Measurements from ENCODE around the gene BANF2.
A peak's percentile ranks its signal among the peaks of the same experiment; 100 is the strongest.

BANF2 gene

GRCh38 chr20:17710379-17711266 is 10.9 kb downstream of the BANF2 start:
- DNase-seq, result no peak

- no peak for DNase-seq
Measured at GRCh38 chr20:17711267-17711627, 11.5 kb downstream of the BANF2 start.

- no peak for DNase-seq
Measured at GRCh38 chr20:17712201-17712600, 12.4 kb downstream of the BANF2 start.

DNA sequence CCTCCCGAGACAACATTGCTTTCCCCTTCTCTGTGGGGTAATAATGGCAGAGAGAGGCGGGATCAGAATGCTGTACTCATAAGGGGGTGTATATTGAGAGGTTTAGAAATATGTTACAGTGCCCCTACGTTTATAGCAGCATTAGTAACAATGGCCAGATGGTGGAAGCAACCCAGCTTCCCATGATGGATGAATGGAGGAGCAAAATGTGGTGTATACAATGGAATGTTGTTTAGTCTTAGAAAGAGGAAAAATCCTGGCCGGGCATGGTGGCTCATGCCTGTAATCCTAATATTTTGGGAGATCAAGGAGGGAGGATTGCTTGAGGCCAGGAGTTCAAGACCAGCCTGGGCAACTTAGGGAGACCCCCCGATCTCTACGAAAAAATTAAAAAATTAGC is 12.9 kb downstream of the BANF2 start:
- DNase-seq, result no peak

DNA sequence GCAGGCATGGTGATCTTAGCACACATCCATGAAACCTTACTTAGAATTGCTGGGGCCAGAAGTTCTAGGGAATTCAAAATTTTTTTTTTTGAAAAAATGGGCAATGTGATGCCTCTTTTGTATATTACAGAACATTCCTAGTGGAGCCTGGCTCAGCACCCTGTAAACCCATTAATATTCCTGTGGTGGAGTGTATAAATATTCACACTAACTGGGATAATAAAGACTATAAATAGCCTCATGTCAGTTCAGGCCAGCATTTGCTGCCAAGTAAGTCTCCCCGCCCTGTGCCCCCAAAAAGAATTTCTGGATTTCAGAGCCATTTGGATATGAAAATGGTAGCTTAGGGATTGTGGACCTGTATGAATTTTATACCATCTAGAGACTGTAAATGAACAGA is 14.8 kb downstream of the BANF2 start:
- no peak for DNase-seq

DNA sequence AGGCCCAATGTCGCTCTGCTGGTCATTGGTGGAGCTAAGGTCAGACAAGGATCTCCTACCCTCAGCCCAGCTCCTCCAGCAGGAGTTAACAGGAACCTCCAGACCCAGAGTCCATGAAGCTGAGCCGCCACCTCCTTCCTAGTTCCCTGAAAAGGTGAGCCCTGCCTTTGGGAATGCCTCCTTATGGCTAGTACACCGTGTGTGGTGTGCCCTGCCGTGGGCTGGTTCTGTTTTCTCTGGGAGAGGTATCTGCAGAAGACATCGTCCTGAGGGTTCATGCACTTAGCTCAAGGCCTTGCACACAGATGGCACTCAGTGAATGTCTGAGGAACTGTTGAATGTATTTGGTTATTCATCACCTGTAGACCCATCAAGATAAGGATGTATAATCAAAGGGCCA is 15.3 kb downstream of the BANF2 start:
- no peak for DNase-seq

- no peak for DNase-seq
Measured at GRCh38 chr20:17716331-17716730, 16.6 kb downstream of the BANF2 start.

GRCh38 chr20:17720755-17721154 is 21.0 kb downstream of the BANF2 start:
- DNase-seq, result no peak

DNA sequence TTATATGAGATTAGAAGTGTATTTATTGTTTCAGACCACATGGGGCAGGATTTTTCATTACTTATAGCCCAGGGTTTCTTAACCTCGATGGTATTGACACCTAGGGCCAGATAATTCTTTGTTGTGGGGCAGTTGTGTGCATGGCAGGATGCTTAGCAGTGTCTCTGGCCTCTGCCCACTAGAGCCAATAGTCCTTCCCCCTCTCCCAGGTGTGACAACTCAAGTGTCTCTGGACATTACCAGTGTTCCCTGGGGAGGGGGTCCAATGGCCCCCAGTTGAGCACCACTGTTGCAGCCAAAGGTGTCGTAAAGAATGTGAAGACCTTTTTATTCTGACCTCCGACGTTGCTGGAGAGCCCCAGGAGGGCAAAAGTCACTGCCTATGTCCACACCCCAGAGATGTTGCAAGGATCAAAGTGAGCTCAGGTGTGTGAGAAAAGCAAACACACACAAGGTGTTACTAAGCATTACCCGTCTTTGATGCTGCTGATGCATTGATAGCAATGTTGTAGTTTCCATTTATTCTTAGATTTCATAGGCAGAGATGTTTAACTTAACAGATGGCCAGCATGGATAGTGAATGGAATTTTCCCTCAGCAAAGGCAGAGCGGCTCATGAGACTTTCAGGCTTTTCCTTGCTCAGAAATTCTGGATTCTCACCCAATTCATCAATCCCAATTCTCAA is 22.2 kb downstream of the BANF2 start:
- peak in 1 of 3 donors; percentile 10 for DNase-seq

DNA sequence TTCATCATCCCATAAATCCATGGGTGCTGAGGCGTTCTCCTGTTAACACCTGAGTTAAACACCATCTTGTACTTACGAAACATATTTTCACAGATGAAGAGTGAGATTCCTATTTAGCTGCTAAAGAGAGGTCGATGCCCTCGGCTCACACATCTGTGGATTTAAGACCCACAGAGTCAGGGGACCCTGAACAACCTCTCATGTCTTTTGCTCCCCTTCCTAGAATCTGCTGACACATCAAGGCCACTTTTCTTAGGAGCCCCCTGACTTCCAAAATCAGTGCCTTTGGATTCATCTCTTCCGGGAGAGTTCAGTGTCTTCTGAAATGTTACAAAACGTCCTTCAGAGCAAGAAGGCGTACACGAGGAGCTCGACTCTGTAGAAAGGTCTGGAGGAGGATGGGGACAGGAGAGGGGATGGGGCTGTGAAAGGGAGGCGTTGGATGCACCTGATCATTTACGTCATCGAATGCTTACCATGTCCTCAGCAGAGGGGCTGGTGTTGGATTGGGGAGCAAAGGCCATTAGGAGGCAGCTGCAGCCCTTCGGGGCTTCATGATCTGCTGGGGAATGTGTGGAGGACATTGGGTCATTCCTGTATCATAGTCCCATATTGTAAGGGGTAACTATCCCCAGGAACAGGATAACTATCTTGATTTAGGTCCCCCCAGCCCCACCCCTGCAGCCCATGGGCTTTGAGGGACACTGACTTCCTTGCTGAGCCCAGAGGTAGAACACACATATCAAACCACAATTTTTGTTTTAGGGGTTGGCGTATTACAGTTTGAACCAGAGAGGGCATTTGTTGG is 22.9 kb downstream of the BANF2 start:
- no peak for DNase-seq

GRCh38 chr20:17723301-17723691 is 23.5 kb downstream of the BANF2 start:
- DNase-seq, result no peak

DNA sequence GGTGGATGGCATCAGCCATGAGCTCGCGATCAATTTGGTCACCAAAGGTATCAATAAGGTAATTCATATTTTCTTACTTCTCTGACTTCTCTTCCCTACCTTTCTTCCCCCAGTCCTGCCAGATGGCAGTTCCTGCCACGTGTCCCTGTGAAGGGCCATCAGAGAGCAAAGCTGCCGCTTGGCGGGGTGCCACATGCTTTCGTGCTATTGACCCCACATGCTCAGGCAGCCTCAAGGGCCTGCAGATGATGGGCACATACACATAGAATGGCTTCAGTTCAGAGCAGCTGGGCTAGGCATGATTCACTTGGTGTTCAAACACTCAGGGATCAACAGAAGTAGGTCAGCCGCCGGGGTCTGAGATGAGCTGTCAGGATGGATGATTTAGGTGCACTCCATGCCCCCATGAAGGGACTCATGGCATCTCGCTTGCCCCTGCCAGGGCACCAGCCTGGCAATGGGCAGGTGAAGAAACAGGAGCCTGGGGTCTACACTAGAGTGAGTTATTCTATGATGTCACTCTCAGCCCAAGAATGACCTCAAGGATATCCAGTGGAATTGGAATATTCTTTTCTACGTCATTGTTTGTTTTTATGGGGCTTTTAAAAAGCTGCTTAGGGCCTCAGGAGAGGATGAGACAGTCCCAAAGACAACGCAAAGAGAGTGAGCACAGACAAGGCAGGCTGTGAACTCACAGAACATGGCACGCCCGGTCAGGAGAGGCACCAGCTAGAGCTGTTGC is 25.5 kb downstream of the BANF2 start:
- no peak for DNase-seq

- no peak for DNase-seq
Measured at GRCh38 chr20:17726902-17727301, 27.1 kb downstream of the BANF2 start.

- DNase-seq, result no peak
Measured at GRCh38 chr20:17727351-17727750, 27.6 kb downstream of the BANF2 start.

DNA sequence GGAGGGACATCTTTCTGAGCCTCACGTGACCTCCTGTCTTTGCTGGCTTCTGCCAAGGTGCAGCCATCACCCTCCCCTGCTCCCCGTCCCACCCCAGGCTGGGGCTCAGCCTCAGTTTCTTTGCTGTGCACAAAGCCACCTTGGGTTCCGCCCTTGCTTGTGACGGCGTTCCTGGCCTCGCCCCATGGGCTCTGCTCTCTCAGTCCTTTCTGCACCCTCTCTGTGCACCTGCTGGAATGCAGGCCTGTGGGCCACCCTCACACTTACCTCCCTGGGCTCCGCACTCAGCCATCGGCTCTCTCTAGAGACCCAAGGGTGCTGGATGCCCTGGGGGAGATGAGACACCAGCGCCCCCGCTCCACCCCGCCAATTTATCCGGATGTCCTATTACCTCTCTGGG is 28.3 kb downstream of the BANF2 start:
- DNase-seq, result no peak

DNA sequence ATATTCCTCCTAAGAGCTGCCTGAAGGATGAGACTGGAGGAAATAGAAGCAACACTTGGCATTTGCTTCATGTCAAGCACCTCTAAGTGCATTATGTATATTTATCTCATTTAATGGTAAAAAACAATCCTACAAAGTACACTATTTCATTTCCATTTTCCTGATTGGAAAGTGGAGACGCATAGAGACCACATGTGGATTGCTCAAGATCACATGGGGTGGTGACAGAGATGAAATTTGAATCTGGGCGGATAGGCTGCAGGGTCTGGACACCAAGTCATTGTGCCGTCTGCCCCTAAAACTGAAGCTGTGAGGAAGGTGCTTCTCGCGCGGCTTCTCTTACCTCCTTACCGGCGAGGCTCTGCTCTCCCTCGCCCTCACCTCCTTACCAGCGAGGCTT is 30.3 kb downstream of the BANF2 start:
- no peak for DNase-seq

DNA sequence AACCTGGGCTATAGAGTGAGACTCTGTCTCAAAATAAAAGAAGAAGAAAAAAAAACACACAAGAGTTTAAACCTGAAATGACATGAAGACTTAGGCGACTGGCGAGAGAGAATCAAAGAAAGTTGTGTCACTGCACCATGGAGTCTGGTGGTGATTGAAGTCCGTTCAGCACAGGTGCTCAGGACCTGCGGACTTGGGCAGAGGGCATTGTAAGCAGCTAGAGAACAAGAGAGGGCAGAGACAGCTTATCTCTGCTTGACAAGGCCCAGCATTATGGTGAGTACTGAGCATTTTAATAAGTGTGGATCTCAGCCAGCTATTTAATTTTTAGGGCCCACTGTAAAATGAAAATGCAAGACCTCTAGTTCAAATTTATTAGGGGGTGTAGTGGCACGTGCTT is 31.5 kb downstream of the BANF2 start:
- no peak for DNase-seq

GRCh38 chr20:17732907-17733521 is 33.2 kb downstream of the BANF2 start:
- DNase-seq, result no peak

GRCh38 chr20:17733767-17734304 is 34.1 kb downstream of the BANF2 start:
- no peak for DNase-seq

DNA sequence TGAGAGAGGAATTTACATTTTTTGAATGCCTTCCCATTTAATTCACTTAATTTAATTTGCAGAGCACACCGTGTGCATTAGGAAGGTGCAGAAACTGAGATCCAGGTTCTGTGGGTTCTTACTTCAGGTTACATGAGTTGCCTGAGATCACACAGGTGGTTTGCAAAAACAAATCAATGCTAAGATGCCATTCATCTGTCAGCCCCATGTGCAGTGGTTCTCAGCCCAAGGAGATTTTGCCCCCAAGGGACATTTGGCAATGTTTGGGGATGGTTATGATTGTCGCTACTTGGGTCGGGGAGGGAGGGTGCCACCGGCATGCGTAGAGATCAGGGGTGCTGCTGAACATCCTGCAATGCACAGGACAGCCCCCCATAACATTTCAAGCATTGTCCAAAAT is 34.6 kb downstream of the BANF2 start:
- DNase-seq, result no peak

DNA sequence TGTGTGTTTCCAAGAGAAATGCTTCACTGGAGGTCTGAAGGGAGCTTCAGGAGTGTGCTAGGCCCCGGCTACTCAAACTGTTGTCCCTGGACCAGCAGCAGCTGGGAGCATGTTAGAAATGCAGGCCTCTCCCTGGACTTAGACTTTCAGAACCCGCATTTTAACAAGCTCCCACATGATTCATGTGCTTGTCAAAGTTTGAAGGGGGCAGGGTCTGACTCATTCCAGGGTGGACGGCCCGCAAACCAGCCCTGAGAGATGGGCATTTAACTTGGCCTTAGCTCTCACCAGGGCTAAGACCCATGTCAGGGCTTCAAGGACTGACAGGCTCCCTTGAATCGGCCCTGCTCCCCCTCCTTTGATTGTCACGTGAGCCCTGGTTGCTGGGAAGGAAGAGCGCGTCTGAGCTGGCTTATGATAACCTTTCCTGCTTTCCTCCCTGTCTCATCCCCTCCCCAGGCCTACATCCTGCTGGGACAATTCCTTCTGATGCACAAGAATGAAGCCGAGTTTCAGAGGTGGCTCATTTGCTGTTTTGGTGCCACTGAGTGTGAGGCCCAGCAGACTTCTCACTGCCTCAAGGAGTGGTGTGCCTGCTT is 35.5 kb downstream of the BANF2 start:
- no peak for DNase-seq
